ENCODE measurements around the gene ABHD10.

ABHD10 gene

DNA sequence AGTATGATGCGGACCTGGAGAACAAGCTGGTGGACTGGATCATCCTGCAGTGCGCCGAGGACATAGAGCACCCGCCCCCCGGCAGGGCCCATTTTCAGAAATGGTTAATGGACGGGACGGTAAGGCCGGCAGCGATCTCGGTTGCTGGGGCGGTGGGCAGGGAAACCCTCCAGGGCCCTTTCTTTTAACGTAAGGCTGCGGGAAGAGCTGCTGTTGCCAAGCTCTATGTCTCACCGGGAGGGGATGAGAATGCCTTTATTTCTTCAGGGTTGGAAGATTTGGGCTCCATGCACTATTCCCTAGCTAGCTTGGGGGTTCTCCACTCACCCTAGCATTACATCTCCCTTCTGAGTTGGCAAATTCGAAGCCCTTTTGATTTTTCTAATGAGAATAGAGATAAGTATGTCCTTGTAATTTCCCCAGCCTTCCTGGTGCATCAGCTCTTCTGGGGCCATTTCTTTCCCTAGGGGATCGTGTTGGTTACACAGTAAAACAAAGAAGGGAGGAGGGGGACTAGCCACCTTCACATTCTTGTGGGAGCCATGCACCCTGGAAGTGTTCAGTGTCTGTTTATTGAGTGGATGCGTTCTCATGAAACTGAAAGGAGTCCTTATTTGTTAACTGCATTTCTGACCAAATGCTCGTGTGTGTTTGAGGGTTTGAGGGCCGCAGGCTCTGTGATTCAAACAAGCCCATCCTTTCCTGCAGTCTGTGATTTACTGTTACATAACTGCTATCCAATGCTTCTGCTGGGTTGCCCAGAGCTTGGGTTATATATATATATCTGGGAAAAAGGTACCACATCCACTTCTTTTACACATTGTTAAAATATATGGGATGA is 20.9 kb downstream of the ABHD10 start:
- no peak for DNase-seq (ENCODE audit: low read depth, low spot score)
- CTCF ChIA-PET: interaction anchor here (0.5 to 10.8 kb wide), 9 partner anchors 9 to 284 kb away, joined by 3 to 134 read pairs (median 4); no protein-coding TSS in a partner anchor
- peak overlapping the region; percentile 47 for H3K4me3 ChIP-seq (ENCODE audit: low read depth, low read length)

DNA sequence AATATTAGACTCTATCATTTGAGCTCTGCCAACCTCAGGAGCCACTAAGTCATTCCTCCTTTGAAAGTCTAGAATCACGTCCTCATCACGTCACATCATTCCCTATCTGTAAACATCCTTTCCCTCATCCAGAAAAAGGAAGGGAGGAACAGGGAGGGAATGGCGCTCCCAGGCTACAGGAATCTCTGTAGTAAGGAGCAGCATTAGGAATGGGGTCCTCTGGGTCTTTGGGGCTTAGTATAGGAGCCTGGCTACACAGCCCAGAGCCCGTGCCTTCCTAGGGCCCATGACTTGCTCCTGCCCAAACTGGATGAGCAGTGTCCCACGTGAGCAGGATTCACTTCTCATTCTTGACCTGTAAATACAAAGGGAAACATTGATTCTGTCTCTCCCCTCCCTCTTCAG is 21.5 kb downstream of the ABHD10 start:
- POLR2A ChIA-PET: no interaction called here
- TF ChIP-seq, protein P1, sequence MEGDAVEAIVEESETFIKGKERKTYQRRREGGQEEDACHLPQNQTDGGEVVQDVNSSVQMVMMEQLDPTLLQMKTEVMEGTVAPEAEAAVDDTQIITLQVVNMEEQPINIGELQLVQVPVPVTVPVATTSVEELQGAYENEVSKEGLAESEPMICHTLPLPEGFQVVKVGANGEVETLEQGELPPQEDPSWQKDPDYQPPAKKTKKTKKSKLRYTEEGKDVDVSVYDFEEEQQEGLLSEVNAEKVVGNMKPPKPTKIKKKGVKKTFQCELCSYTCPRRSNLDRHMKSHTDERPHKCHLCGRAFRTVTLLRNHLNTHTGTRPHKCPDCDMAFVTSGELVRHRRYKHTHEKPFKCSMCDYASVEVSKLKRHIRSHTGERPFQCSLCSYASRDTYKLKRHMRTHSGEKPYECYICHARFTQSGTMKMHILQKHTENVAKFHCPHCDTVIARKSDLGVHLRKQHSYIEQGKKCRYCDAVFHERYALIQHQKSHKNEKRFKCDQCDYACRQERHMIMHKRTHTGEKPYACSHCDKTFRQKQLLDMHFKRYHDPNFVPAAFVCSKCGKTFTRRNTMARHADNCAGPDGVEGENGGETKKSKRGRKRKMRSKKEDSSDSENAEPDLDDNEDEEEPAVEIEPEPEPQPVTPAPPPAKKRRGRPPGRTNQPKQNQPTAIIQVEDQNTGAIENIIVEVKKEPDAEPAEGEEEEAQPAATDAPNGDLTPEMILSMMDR (IDR thresholded peaks at IDR 0.05; ENCODE audit: insufficient read depth, low read length, missing control alignments): no peak
- CTCF ChIA-PET: interaction anchor here (0.8 to 10.8 kb wide), 7 partner anchors 8 to 283 kb away, joined by 3 to 134 read pairs (median 6); no protein-coding TSS in a partner anchor
- DNase-seq (ENCODE audit: low read depth, low spot score): no peak
- H3K4me3 ChIP-seq (ENCODE audit: low read depth, low read length): no peak overlapping the region

More for the DNA sequence above, 20.9 kb downstream of the ABHD10 start:
- POLR2A ChIA-PET: no interaction called here
- TF ChIP-seq, protein P1 (IDR thresholded peaks at IDR 0.05; ENCODE audit: insufficient read depth, low read length, missing control alignments): no peak

DNA sequence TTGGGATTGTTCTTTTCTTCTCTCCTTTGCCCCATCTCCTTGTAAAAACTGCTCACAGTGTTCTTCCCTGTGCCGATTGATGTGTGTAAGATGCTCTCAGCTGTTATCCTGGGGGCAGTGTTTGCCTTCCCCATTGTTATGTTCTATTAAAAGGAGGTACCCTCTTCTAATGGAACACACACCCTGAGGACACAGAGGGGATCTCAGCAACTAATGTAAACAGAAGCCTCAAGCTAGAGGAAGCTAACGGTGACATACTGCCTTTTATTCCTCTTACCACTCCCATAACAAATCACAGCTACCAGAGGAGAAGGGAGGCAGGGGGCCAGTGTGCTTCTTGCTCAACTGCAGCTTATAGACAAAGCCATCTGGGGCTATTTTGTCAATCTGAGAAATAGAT is 22.1 kb downstream of the ABHD10 start:
- H3K4me3 ChIP-seq (ENCODE audit: low read depth, low read length): no peak overlapping the region
- TF ChIP-seq, protein P1 (IDR thresholded peaks at IDR 0.05; ENCODE audit: insufficient read depth, low read length, missing control alignments): no peak
- POLR2A ChIA-PET: no interaction called here
- CTCF ChIA-PET: interaction anchor here (0.8 to 10.8 kb wide), 4 partner anchors 12 to 42 kb away, joined by 3 to 134 read pairs (median 64); no protein-coding TSS in a partner anchor
- no peak for DNase-seq (ENCODE audit: low read depth, low spot score)

DNA sequence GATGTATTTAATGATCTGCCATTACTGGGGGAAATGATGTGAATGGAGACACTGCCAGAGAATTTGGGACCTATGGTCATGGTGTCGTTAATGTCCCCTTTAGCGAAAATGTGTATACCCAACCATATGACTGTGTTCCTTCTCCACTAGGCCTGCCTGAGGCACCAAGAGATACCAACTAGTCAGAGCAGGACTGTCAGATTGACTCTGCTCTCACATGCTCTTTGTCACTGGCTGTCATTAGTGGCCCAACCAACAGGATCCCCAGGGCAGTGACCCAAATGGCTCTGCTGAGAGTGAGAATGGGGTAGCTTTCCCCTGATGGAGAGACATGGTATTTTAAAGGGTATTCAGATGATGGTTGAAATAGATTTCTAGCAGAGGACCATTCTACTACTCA is 22.7 kb downstream of the ABHD10 start:
- CTCF ChIA-PET: interaction anchor here (0.8 to 10.8 kb wide), 5 partner anchors 12 to 43 kb away, joined by 3 to 134 read pairs (median 21); no protein-coding TSS in a partner anchor
- TF ChIP-seq, protein P1 (IDR thresholded peaks at IDR 0.05; ENCODE audit: insufficient read depth, low read length, missing control alignments): no peak

DNA sequence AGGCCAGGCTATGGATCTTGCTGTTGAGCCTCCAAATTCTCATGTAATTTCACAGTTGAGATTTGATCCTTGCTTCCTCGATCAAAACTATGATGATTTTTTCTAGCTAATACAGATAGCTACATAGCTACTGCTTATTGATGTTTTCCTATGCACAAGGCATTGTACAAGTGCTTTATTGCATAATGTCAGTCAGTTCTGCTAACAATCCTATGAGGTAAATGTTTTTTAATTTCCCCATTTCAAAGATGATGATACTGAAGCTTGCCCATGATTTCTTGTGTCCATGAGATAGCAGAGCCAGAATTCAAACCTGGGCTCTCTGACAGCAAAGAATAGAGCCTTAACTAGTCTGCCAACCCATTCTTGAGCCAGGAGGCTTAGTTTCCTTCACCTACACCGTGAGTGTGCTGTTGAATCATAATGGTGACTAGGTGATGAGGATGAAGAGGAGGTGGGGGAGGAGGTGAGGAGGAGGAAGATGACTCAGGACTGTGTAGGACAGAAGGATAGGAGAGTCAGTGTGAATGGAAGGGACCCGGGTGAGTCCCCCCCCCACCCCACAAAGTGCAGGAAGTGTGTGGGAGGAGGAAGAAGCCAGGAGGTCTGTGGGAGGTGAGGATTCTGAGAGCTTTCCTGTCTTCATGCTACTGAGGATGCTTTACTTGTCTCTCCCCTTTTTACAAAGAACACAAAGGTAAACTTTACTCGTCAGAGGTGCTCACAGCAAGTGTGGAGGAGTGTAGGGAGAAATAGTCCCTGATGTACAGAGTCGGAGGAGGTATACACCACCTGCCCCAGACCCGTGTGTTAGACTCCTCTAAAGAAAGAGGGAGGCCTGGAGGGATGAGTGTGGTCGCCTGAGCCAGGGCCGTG is 23.5 kb downstream of the ABHD10 start:
- POLR2A ChIA-PET: no interaction called here
- TF ChIP-seq, protein P1 (IDR thresholded peaks at IDR 0.05; ENCODE audit: insufficient read depth, low read length, missing control alignments): no peak
- CTCF ChIA-PET: interaction anchor here (0.6 to 10.8 kb wide), 8 partner anchors 11 to 285 kb away, joined by 3 to 134 read pairs (median 6); no protein-coding TSS in a partner anchor
- no peak overlapping the region for H3K4me3 ChIP-seq (ENCODE audit: low read depth, low read length)
- no peak for DNase-seq (ENCODE audit: low read depth, low spot score)

More for the DNA sequence above, 22.7 kb downstream of the ABHD10 start:
- POLR2A ChIA-PET: no interaction called here
- no peak overlapping the region for H3K4me3 ChIP-seq (ENCODE audit: low read depth, low read length)
- DNase-seq (ENCODE audit: low read depth, low spot score): no peak

Measured in AG04449 (cell line).